ENCODE measurements around the gene FAM187B. TPM values are rescaled to one million over a fixed set of nuclear protein-coding genes. Genes with fewer than 3 reads are reported as not detected.

FAM187B gene
- total and polyA plus RNA-seq, 2 of the 8 experiments (the other 6 are each of a cell fraction or from before 2014, with no cell fraction given) = not detected

DNA sequence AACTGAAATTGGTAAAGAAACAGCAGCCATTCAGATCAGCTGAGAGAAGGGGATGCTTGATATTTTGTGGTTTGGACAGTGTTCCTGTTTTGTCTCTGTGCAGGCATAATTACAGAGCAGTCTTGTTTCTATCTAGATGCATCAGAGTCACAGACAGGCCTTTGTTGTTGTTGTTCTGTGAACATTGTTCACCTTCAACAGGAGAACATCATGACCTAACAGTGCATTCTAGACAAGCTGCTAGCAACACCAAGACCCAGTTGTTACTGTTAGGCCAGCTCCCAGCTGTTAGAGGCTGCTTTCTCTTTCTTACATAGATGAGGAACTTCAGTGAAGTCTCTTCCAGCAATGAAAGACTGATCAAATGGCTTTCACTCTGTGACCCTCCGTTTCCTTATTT, 11.8 kb upstream of the FAM187B start:
- Histone ChIP-seq H3K79me1 (ENCODE audit: low read depth, low read length) (no peaks in the 10 kb centered on the region), H3K4me3 (ENCODE audit: extremely low read depth in 1 of 4, insufficient read depth in 2 of 4, low read depth in 3 of 4, low read length in 4 of 4) (no peak overlapping the region), H3K36me3 (ENCODE audit: control insufficient read depth in 2 of 4, insufficient read depth in 4 of 4, low read length in 3 of 4) (no peaks in the 10 kb centered on the region), H2BK20ac (ENCODE audit: low read length) (no peak overlapping the region), H4K5ac (ENCODE audit: insufficient read length, low read depth, low read length) (no peak overlapping the region), H3K9me3 (ENCODE audit: insufficient read depth in 2 of 2, low read depth in 1 of 2, low read length in 1 of 2) (peaks cover 9 to 14% of the 10 kb centered on the region in 2 experiments; a peak in 3 of 4 replicates), H4K8ac (ENCODE audit: extremely low read depth, insufficient read depth, low read length) (no peak overlapping the region), H3K56ac (replicated peaks; ENCODE audit: insufficient read length, low read depth, low read length) (no peak overlapping the region), H3K14ac (ENCODE audit: insufficient read length) (no peak overlapping the region), H3K79me2 (ENCODE audit: control insufficient read depth in 1 of 2, insufficient read depth in 2 of 2, low read length in 2 of 2) (no peaks in the 10 kb centered on the region), H2BK12ac (ENCODE audit: low read depth, low read length) (no peak overlapping the region), H3K4me1 (replicated peaks in 1 of 4; ENCODE audit: control insufficient read depth in 3 of 4, insufficient read depth in 4 of 4, low read length in 3 of 4) (no peaks in the 10 kb centered on the region), H3K23ac (ENCODE audit: insufficient read length) (no peak overlapping the region), H3K23me2 (ENCODE audit: low read depth, low read length) (no peaks in the 10 kb centered on the region), H2BK15ac (ENCODE audit: low read length) (no peak overlapping the region), H4K91ac (replicated peaks; ENCODE audit: insufficient read length, low read length) (no peak overlapping the region), H4K20me1 (replicated peaks in 1 of 2; ENCODE audit: control insufficient read depth in 1 of 2, insufficient read depth in 2 of 2, low read length in 2 of 2) (no peaks in the 10 kb centered on the region), H2BK5ac (ENCODE audit: low read depth, low read length) (no peak overlapping the region), H3K18ac (ENCODE audit: extremely low read depth, low read length) (no peak overlapping the region), H2BK120ac (replicated peaks; ENCODE audit: low read depth, low read length) (no peak overlapping the region), H2AFZ (ENCODE audit: low read length) (no peak overlapping the region), H3K9ac (replicated peaks in 1 of 4; ENCODE audit: extremely low read depth in 1 of 4, low read depth in 3 of 4, low read length in 3 of 4) (no peak overlapping the region), H3K4me2 (ENCODE audit: insufficient read depth in 1 of 2, low read depth in 2 of 2, low read length in 2 of 2) (no peak overlapping the region), H3K4ac (replicated peaks; ENCODE audit: insufficient read length, low read depth, low read length) (no peak overlapping the region), H2AK5ac (ENCODE audit: low read depth, low read length) (no peak overlapping the region), H3K27ac (ENCODE audit: low read depth, low read length) (no peak overlapping the region), H3K27me3 (replicated peaks in 1 of 4; ENCODE audit: control insufficient read depth in 3 of 4, extremely low read depth in 1 of 4, insufficient read depth in 3 of 4, low read length in 3 of 4) (0 out of 7 replicates have a peak, but pooled peaks cover 0 to 1% (median 0%) of the 10 kb centered on the region in 4 experiments)
- FAIRE-seq (no peak), DNase-seq (ENCODE audit: low read depth in 1 of 2, low spot score in 2 of 2) (no peak)
- CTCF ChIA-PET (ENCODE audit: partially characterized antibody) = interaction anchor here (0.7 to 5.7 kb wide), 2 partner anchors 13 to 89 kb away, joined by 3 to 16 read pairs; partner anchors contain the start of gene FAM187B
- 67% methylated on average over 1 of the region's 1 CpG; no CpG with 5 or more reads in 1 of the 2 experiments for WGBS, 2 experiments (ENCODE audit: extremely low coverage in 1 of 2, insufficient coverage in 1 of 2, insufficient read length in 1 of 2, insufficient replicate concordance in 2 of 2, low coverage in 1 of 2, low lambda C conversion rate in 2 of 2, missing lambda C conversion rate in 1 of 2)
- POLR2A ChIA-PET (ENCODE audit: partially characterized antibody) = no interaction called here
- no peak for TF ChIP-seq ZNF274 (IDR thresholded peaks at IDR 0.05; ENCODE audit: borderline replicate concordance, extremely low read depth, low read length)
- no peak for TF ChIP-seq BACH1 (IDR thresholded peaks at IDR 0.05; ENCODE audit: low read length)
